Suprapubic skin (tissue), 4 donors: Measurements from ENCODE around the gene P2RX4. TPM values are rescaled to one million over a fixed set of nuclear protein-coding genes. Genes with fewer than 3 reads are reported as not detected.
"Not testable (repeated sequence)": the region's sequence is repeated elsewhere in the genome, so short reads cannot be mapped to it uniquely, and the experiment has no call there.

Source experiments
- DNase-seq, 2 donors: peaks; one replicate each; pipeline ENCODE4 v3.0.0-alpha.2; 2019; ENCODE audit warnings: low spot score in 2 of 2
- H3K27ac ChIP-seq: fragments of 200-600 bp; sonication (generic); one replicate; pipeline ENCODE4 v1.5.1; 2019
- H3K27me3 ChIP-seq: fragments of 200-600 bp; sonication (generic); one replicate; pipeline ENCODE4 v1.5.1; 2019
- H3K36me3 ChIP-seq: fragments of 200-600 bp; sonication (generic); one replicate; pipeline ENCODE4 v1.5.1; 2019
- H3K4me1 ChIP-seq: fragments of 200-600 bp; sonication (generic); one replicate; pipeline ENCODE4 v1.5.1; 2019
- H3K4me3 ChIP-seq: fragments of 200-600 bp; sonication (generic); one replicate; pipeline ENCODE4 v1.5.1; 2019; ENCODE audit warnings: mild to moderate bottlenecking
- H3K9me3 ChIP-seq: fragments of 200-600 bp; sonication (generic); one replicate; pipeline ENCODE4 v1.5.1; 2019
- EP300 ChIP-seq: sonication (generic); formaldehyde crosslinking; IDR thresholded peaks from one replicate; pipeline ENCODE4 v1.6.1; 2017; ENCODE audit warnings: antibody characterized with exemption
- POLR2A ChIP-seq, 2 donors: fragments of 450-650 bp; IDR thresholded peaks; one replicate each; pipeline ENCODE4 v1.6.1; 2017; ENCODE audit warnings: antibody characterized with exemption in 2 of 2, mild to moderate bottlenecking in 2 of 2, moderate library complexity in 2 of 2
- POLR2AphosphoS5 ChIP-seq, 3 donors: sonication (generic); formaldehyde crosslinking; IDR thresholded peaks; one replicate each; pipeline ENCODE4 v1.6.1; 2017; ENCODE audit warnings: antibody characterized with exemption in 3 of 3
- WGBS: methylation state at CpG from one replicate; pipeline ENCODE4 v1.1.5; 2018; 5-methylcytosine and 5-hydroxymethylcytosine counted together
- total RNA-seq, 4 donors: library from RNA; depleted of rRNA; stranded (reverse); fragments of >200 nt; gene quantifications; one replicate each; pipeline ENCODE4 v1.1.0, GENCODE V29; 2016
- TF ChIP-seq, protein P1 (sequence below), 2 donors: fragments of 200-600 bp in 1 of 2; fragments of 450-650 bp in 1 of 2; sonication (generic) in 1 of 2; IDR thresholded peaks; one replicate each; pipeline ENCODE4 v1.5.1; 2016 to 2019; ENCODE audit warnings: antibody characterized with exemption in 2 of 2, mild to moderate bottlenecking in 1 of 2, moderate library complexity in 1 of 2

The P2RX4 gene
- total RNA-seq, 4 donors from 2014 or later: 7.9 to 22.4 (median 15.4) TPM

DNA sequence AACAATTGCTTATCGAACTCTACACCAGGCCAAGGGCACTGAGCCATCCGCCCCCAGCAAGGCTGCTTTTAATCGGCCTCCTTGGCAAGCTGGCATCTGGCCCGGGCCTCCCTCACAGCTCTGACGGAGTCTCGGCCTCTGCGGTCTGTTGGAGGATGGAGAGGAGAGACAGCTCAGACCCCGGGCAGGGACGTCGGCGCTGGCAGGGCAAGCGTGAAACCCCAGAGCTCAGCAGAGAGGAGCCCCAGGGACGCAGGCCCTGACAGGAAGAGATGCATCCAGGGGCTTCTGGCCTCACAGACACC is 69.1 kb downstream of the P2RX4 start:
- H3K27ac ChIP-seq: peak overlapping the region; percentile 65
- no peaks in the 10 kb centered on the region for H3K27me3 ChIP-seq
- peaks cover 5% of the 10 kb centered on the region for H3K36me3 ChIP-seq
- no peak for DNase-seq
- no peak overlapping the region for H3K4me3 ChIP-seq
- WGBS: 71% methylated on average over 13 of the region's 13 CpGs
- H3K9me3 ChIP-seq: no peaks in the 10 kb centered on the region
- TF ChIP-seq POLR2A (IDR thresholded peaks at IDR 0.05) (no peak), EP300 (no peak), POLR2AphosphoS5 (IDR thresholded peaks at IDR 0.05) (no peak)
- TF ChIP-seq, protein P1, sequence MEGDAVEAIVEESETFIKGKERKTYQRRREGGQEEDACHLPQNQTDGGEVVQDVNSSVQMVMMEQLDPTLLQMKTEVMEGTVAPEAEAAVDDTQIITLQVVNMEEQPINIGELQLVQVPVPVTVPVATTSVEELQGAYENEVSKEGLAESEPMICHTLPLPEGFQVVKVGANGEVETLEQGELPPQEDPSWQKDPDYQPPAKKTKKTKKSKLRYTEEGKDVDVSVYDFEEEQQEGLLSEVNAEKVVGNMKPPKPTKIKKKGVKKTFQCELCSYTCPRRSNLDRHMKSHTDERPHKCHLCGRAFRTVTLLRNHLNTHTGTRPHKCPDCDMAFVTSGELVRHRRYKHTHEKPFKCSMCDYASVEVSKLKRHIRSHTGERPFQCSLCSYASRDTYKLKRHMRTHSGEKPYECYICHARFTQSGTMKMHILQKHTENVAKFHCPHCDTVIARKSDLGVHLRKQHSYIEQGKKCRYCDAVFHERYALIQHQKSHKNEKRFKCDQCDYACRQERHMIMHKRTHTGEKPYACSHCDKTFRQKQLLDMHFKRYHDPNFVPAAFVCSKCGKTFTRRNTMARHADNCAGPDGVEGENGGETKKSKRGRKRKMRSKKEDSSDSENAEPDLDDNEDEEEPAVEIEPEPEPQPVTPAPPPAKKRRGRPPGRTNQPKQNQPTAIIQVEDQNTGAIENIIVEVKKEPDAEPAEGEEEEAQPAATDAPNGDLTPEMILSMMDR (IDR thresholded peaks at IDR 0.05): no peak
- H3K4me1 ChIP-seq: peaks cover 16% of the 10 kb centered on the region

DNA sequence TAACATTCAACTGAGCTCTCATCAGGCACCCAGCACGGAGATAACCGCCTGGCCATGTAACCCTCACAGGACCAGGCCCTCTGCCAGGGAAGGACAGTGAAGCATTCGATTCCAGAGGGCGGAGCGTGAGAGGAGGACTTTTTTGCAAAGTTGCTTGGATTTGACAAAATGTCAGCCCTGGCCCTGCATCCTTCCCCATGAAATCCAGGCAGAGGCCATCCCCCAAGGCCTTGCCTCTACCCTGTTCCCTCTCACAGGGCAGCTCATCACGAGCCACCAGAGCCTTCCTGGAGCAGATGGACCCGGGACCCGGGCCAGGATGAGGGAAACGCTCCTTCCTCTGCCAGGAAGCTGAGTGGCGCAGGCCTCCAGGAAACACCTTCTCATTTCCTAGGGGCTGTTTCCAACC is 69.6 kb downstream of the P2RX4 start:
- H3K27me3 ChIP-seq: no peaks in the 10 kb centered on the region
- TF ChIP-seq POLR2AphosphoS5 (IDR thresholded peaks at IDR 0.05) (no peak), POLR2A (IDR thresholded peaks at IDR 0.05) (no peak), EP300 (no peak)
- TF ChIP-seq, protein P1 (IDR thresholded peaks at IDR 0.05): no peak
- peak overlapping the region; percentile 65 for H3K27ac ChIP-seq
- no peak overlapping the region for H3K4me3 ChIP-seq
- H3K4me1 ChIP-seq: peaks cover 20% of the 10 kb centered on the region
- H3K36me3 ChIP-seq: peaks cover under 1% of the 10 kb centered on the region
- 59% methylated on average over 8 of the region's 10 CpGs for WGBS
- no peaks in the 10 kb centered on the region for H3K9me3 ChIP-seq
- DNase-seq: no peak

DNA sequence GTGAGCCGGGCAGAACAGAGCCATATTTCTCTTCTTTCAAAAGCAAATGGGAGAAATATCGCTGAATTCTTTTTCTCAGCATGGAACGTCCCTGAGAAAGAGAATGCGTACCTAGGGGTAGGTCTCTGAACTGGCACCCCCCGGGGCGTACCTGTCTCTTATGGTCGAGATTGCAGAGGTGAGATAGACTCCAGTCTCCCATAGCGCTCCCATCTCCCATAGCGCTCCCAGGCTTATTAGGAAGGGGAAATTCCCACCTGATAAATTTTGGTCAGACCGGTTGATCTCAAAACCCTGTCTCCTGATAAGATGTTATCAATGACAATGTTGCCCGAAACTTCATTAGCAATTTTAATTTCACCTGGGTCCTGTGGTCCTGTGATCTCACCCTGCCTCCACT is 70.6 kb downstream of the P2RX4 start:
- WGBS: 90% methylated on average over 11 of the region's 11 CpGs
- H3K4me1 ChIP-seq: peaks cover 27% of the 10 kb centered on the region

DNA sequence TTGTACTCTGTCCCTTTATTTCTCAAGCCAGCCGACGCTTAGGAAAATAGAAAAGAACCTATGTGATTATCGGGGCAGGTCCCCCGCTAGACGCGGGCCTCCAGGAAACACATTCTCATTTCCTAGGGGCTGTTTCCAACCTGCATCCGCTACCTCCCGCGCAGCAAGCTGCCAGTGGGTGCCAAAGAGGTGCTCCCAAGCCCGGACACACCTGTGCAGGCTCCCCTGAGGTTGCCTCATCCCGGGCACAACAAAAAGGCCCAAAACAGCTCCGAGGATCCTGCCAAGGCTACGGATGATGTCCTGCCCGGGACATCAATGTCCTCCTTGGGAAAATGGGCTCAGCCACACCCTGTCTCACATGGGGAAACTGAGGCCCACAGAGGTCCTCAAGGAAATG is 71.2 kb downstream of the P2RX4 start:
- H3K9me3 ChIP-seq, H3K4me3 ChIP-seq, H3K27ac ChIP-seq, H3K27me3 ChIP-seq, H3K36me3 ChIP-seq, DNase-seq: not testable (repeated sequence)
- 92% methylated on average over 13 of the region's 14 CpGs for WGBS
- H3K4me1 ChIP-seq: peaks cover 27% of the 10 kb centered on the region

More for the DNA sequence above, 70.6 kb downstream of the P2RX4 start:
- DNase-seq, H3K27ac ChIP-seq, H3K27me3 ChIP-seq, H3K36me3 ChIP-seq, H3K4me3 ChIP-seq, H3K9me3 ChIP-seq: not testable (repeated sequence)

DNA sequence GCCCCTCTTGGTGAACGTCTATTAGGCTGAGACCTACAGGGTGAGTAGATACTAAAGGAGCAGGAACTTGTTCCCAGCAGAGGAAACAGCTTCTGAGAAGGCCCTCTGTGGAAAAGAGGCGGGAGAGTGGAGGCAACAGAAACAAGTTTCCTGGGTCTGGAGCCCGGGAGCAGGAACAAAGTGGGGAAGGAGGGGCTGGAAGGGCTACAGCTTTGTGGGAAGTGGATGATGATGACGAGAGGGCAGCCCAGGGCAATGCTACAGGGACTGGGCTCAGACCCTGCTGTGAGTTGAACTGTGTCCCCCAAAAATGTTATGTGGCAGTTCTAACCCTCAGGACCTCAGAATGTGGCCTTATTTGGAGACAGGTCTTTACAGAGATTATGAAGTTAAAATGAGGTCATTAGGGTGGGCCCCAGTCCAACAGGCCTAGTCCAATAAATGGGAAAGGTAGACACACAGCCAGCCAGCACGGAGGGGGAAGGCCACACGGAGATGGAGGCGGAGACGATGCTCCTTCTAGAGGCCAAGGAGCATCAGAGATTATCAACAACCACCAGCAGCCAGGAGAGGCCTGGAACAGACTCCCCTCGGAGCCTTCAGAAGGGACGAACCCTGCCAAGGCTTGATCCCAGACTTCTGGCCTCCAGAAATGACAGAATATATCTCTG is 72.3 kb downstream of the P2RX4 start:
- 90% methylated on average over 10 of the region's 10 CpGs for WGBS
- Histone ChIP-seq H3K36me3 (no peaks in the 10 kb centered on the region), H3K9me3 (no peaks in the 10 kb centered on the region), H3K4me3 (no peak overlapping the region), H3K27ac (no peak overlapping the region), H3K27me3 (no peaks in the 10 kb centered on the region), H3K4me1 (peaks cover 26% of the 10 kb centered on the region)
- DNase-seq: no peak
- TF ChIP-seq POLR2AphosphoS5 (IDR thresholded peaks at IDR 0.05): no peak
- no peak for TF ChIP-seq POLR2A (IDR thresholded peaks at IDR 0.05)
- TF ChIP-seq, protein P1 (IDR thresholded peaks at IDR 0.05): no peak
- no peak for TF ChIP-seq EP300

DNA sequence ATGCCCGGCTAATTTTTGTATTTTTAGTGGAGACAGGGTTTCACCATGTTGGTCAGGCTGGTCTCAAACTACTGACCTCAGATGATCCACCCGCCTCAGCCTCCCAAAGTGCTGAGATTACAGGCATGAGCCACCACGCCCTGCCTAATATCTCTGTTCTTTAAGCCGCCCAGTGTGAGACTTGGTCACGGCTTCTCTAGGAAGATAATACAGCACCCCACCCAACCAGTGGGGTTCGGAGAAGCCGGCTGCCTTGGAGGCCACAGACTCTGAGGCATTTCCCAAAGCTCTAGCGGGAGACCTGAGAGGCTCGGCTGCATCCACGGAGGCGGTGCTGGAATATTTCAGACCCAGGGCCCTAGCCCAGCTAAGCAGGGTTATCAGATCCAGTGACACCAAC is 73.0 kb downstream of the P2RX4 start:
- peaks cover 23% of the 10 kb centered on the region for H3K4me1 ChIP-seq
- not testable (repeated sequence) for H3K27ac ChIP-seq, H3K9me3 ChIP-seq, H3K27me3 ChIP-seq, H3K4me3 ChIP-seq, H3K36me3 ChIP-seq, DNase-seq
- 97% methylated on average over 10 of the region's 11 CpGs for WGBS

DNA sequence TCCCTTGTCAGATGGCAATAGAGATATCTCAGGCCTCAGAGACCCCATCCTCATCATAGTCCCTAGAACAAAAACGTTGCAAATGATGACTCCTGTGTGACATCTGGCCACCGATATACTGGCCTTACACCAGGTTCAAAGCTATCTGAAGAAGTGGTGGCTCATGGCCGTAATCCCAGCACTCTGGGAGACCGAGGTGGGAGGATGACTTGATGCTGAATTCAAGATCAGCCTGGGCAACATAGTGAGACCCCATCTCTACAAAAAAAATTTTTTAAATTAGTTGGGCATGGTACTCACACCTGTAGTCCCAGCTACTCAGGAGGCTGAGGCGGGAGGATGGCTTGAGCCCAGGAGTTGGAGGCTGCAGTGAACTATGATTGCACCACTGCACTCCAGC is 73.5 kb downstream of the P2RX4 start:
- H3K4me1 ChIP-seq: peaks cover 23% of the 10 kb centered on the region
- WGBS: 93% methylated on average over 5 of the region's 5 CpGs

More for the DNA sequence above, 73.5 kb downstream of the P2RX4 start:
- H3K27me3 ChIP-seq: no peaks in the 10 kb centered on the region
- H3K27ac ChIP-seq: no peak overlapping the region
- no peak for DNase-seq
- H3K4me3 ChIP-seq: no peak overlapping the region
- H3K36me3 ChIP-seq: no peaks in the 10 kb centered on the region
- no peaks in the 10 kb centered on the region for H3K9me3 ChIP-seq
- TF ChIP-seq POLR2A (IDR thresholded peaks at IDR 0.05): no peak
- TF ChIP-seq EP300: no peak
- TF ChIP-seq POLR2AphosphoS5 (IDR thresholded peaks at IDR 0.05): no peak
- TF ChIP-seq, protein P1 (IDR thresholded peaks at IDR 0.05): no peak
